Measurements from ENCODE around the gene DRICH1.
"Not testable (repeated sequence)": the region's sequence is repeated elsewhere in the genome, so short reads cannot be mapped to it uniquely, and the experiment has no call there.

DRICH1 gene

DNA sequence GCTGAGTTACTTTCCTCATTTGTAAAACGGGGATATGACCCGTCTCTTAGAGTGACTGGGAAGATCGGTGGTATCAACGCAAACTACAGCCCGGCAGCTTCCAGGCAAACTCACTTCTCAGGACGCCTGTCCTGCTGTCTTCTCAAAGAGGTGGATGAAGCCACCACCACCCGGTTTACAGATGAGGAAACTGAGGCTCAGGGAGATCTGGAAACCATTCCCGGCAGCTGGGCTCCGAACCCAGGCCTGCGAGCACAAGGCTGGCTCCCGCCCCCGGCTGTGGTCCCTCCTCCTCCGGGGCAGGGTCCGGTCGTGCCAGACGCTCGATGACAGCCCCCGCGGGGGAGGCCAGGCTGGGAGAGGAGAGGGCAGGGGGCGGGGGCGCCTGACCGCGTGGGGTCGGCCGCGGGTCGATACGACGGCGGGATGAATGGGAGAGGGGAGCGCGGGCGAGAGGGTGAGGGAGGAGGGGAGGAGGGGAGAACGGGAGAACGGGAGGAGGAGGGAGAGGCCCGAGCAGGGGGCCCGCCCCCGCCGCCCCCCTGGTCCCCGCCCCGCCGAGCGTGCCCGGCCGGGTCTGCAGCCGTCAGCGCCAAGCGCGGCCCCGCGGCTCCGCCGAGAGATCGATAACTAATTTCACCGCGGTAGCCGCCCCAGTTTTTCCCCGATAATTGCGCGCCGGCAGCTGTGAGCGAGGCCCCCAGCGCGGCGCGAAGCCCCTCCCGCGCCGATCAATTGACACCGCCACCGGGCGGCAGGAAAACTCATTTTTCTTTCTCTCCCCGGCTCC is 66.0 kb downstream of the DRICH1 start:
- no peak for DNase-seq

DNA sequence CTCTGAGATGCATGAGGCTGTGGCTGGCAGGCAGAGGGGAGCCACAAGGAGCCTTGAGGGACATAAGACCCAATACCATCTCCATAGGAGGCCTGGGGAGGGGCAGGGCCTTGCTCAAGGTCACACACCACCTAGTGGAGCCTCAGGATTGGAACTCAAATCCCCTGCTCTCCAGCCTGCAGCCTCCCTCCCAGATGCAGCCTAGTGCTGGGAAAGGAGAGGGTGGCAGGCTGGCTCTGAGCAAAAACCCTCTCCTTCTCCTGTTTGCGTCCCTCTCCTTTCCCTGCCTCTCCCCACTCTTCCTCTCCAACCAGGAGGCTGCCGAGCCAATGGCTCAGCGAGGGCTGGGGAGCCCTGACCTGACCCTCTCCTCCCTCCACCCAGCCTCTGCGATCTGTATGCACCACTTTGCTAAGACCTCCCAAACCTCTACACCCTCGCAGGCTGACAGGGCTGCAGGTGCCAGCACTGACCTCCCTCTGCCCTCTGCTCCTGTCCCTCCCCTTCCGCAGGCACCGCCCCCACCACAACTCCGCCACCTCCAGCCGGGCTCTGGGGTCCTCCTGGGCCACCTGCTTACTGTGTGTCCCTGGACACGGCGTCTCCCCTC is 66.7 kb downstream of the DRICH1 start:
- no peak for DNase-seq

DNA sequence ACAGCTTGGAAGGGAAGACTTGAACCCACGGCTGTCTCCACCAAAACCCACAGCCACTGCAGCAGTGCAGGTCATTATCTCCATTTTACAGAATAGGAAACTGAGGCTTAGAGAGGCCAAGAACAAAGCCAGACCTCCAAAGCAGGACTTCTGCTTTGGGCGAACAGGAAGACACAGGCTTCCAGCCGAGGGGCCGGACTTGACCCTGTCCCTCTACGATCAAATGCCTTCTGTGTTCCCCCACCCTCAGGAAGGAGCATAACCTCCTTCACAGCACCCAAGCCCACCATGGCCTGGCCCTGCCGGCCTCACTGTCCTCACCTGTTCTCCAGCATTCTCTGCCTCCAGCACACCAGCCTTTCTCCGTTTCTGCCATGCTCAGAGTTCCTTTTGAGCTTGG is 67.8 kb downstream of the DRICH1 start:
- no peak for DNase-seq

DNA sequence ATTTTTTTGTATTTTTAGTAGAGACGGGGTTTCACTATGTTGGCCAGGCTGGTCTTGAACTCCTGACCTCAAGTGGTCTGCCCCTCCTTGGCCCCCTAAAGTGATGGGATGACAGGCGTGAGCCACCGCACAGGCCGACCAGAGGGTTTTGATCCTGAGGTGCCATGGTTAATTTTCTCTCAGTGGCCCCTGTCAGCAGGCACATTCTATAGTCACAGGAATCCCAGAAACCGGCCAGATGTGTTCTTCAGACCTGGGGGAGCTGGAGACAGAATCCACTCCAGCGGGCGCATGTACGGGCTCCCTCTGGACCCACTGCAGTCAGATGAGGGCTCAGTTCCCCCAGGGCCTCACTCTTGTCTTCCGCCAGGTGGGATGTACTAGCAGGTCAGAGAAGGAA is 69.0 kb downstream of the DRICH1 start:
- no peak for DNase-seq

DNA sequence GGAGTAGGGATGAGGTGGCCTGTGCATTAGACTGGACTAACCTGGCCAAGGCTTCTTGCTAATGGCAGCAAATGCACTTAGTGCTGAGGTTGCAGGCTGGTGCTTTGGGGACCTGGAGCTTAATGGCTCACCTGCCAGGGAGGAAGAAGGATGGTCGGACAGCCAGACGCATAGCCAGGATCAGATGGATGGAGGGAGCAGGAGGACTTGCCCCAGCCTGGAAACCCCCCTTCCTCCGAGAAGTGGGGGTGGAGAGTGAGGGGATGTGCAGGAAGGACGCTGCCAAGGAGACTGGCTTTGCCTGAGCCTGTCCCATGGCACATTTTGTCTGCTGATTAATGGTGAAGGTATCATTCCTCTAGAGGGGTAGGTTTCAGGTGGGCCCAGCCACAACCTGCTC is 69.9 kb downstream of the DRICH1 start:
- DNase-seq: no peak

DNA sequence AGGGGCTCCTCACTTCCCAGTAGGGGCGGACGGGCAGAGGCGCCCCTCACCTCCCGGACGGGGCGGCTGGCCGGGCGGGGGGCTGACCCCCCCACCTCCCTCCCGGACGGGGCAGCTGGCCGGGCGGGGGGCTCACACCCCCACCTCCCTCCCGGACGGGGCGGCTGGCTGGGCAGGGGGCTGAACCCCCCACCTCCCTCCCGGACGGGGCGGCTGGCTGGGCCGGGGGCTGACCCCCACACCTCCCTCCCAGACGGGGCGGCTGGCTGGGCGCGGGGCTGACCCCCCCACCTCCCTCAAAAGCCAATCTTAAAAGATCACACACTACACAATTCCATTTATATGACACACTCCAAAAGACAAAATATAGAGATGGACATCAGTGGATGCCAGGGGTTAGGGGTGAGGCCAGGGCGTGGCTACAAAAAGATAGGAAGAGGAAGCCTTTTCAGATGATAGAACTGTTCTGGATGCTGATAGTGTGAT is 71.1 kb downstream of the DRICH1 start:
- DNase-seq: not testable (repeated sequence)

DNA sequence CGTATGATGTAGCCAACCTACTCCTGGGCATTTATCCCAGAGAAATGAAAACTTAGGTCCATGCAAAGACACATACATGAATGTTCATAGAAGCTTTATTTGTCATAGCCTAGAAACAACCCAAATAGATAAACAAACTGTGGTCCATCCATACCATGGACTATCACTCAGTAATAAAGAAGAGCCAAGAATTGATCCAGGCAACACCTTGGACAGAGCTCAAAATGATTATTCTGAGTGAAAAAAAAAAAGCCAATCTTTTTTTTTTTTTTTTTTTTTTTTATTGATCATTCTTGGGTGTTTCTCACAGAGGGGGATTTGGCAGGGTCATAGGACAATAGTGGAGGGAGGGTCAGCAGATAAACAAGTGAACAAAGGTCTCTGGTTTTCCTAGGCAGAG is 71.9 kb downstream of the DRICH1 start:
- not testable (repeated sequence) for DNase-seq

All from CD4-positive, alpha-beta T cell treated with Interleukin-15 for 1 hour (primary cell).